MCF 10A (cell line): Measurements from ENCODE around the gene RAX2. TPM values are rescaled to one million over a fixed set of nuclear protein-coding genes. Genes with fewer than 3 reads are reported as not detected.
"Not testable (repeated sequence)": the region's sequence is repeated elsewhere in the genome, so short reads cannot be mapped to it uniquely, and the experiment has no call there.

Source experiments
- BruUV-seq: library from RNA; stranded (reverse); fragments of 400-500 nt; replicated peaks from 2 replicates; lab custom pipeline; 2021; lab: Mats Ljungman, UMichigan
- CTCF ChIA-PET: fragments of 300-600 bp; sonication (Branson Sonifier 250); formaldehyde crosslinking; extraction: SDS; loops from one replicate; lab custom pipeline; 2021; ENCODE audit warnings: antibody characterized with exemption, inconsistent platforms; lab: Yijun Ruan, JAX
- POLR2A ChIA-PET: fragments of 300-600, 350-650 bp; sonication (Branson Sonifier 250); formaldehyde crosslinking; extraction: SDS; loops from one replicate; lab custom pipeline; 2020; ENCODE audit warnings: antibody characterized with exemption, inconsistent platforms; lab: Yijun Ruan, JAX
- DNase-seq: peaks from one replicate; pipeline ENCODE4 v3.0.0-alpha.2; 2018; ENCODE audit not compliant: unreplicated experiment
- H3K27ac Mint-ChIP-seq: one replicate; pipeline ENCODE4 v1.8.0; 2022; ENCODE audit warnings: mild to moderate bottlenecking, low read depth, mixed read lengths; ENCODE audit not compliant: unreplicated experiment
- H3K27me3 Mint-ChIP-seq: one replicate; pipeline ENCODE4 v1.8.0; 2022; ENCODE audit warnings: mixed read lengths; ENCODE audit not compliant: insufficient read depth, unreplicated experiment
- H3K36me3 Mint-ChIP-seq: one replicate; pipeline ENCODE4 v1.8.0; 2022; ENCODE audit warnings: mild to moderate bottlenecking, moderate library complexity, mixed read lengths; ENCODE audit not compliant: insufficient read depth, unreplicated experiment
- H3K4me1 Mint-ChIP-seq: one replicate; pipeline ENCODE4 v1.8.0; 2022; ENCODE audit warnings: mixed read lengths; ENCODE audit not compliant: insufficient read depth, unreplicated experiment
- H3K4me3 Mint-ChIP-seq: one replicate; pipeline ENCODE4 v1.8.0; 2022; ENCODE audit warnings: mild to moderate bottlenecking, moderate library complexity, mixed read lengths; ENCODE audit not compliant: unreplicated experiment
- H3K9me3 Mint-ChIP-seq: one replicate; pipeline ENCODE4 v1.8.0; 2022; ENCODE audit warnings: mixed read lengths; ENCODE audit not compliant: unreplicated experiment
- CTCF ChIP-seq: fragments of 200-600 bp; IDR thresholded peaks from one replicate; pipeline ENCODE4 v1.8.0; 2022; ENCODE audit warnings: antibody characterized with exemption, mild to moderate bottlenecking; ENCODE audit not compliant: unreplicated experiment
- intact Hi-C: fragments of 100-400 bp; cut with micrococcal nuclease; formaldehyde crosslinking; loops from 2 replicates; pipeline ENCODE4 v1.14.1; 2022
- total RNA-seq: library from RNA; stranded (reverse); gene quantifications from 2 replicates; pipeline ENCODE4 v1.2.3, GENCODE V29; 2022

RAX2 gene
- total RNA-seq, 1 experiment from 2014 or later: not detected

- ChIA-PET CTCF (no interaction called here), POLR2A (no interaction called here)
- Mint-ChIP-seq H3K36me3 (peaks cover 6% of the 10 kb centered on the region), H3K4me3 (no peak overlapping the region), H3K27me3 (peaks cover 21% of the 10 kb centered on the region), H3K4me1 (no peaks in the 10 kb centered on the region), H3K9me3 (no peaks in the 10 kb centered on the region), H3K27ac (no peak overlapping the region)
- DNase-seq: peak; percentile 13
- TF ChIP-seq CTCF: no peak
- intact Hi-C loops: no loop called here
- no TSS peak for BruUV-seq
Observed at GRCh38 chr19:3818466-3818865, 46.4 kb upstream of the RAX2 start.

- Mint-ChIP-seq H3K4me3 (no peak overlapping the region), H3K4me1 (no peaks in the 10 kb centered on the region), H3K36me3 (peaks cover 6% of the 10 kb centered on the region), H3K27me3 (peaks cover 21% of the 10 kb centered on the region), H3K9me3 (no peaks in the 10 kb centered on the region), H3K27ac (no peak overlapping the region)
- no peak for TF ChIP-seq CTCF
- DNase-seq: no peak
- intact Hi-C loops: no loop called here
- CTCF ChIA-PET: no interaction called here
- BruUV-seq: no TSS peak
- POLR2A ChIA-PET: no interaction called here
Observed at GRCh38 chr19:3817761-3818160, 45.7 kb upstream of the RAX2 start.

GRCh38 chr19:3816566-3817218 is 44.7 kb upstream of the RAX2 start:
- Mint-ChIP-seq H3K36me3 (peaks cover 6% of the 10 kb centered on the region), H3K4me1 (no peaks in the 10 kb centered on the region), H3K27me3 (peaks cover 21% of the 10 kb centered on the region), H3K9me3 (no peaks in the 10 kb centered on the region), H3K27ac (no peak overlapping the region), H3K4me3 (no peak overlapping the region)
- TF ChIP-seq CTCF: no peak
- DNase-seq: no peak
- BruUV-seq: no TSS peak
- intact Hi-C loops: no loop called here
- ChIA-PET CTCF (interaction anchor here (0.5 to 0.6 kb wide), 3 partner anchors 92 to 1039 kb away, joined by 3 read pairs; no protein-coding TSS in a partner anchor), POLR2A (no interaction called here)

GRCh38 chr19:3816148-3816547 is 44.1 kb upstream of the RAX2 start:
- H3K36me3 Mint-ChIP-seq, H3K4me3 Mint-ChIP-seq, DNase-seq, H3K4me1 Mint-ChIP-seq, POLR2A ChIA-PET, H3K9me3 Mint-ChIP-seq, H3K27ac Mint-ChIP-seq, BruUV-seq, intact Hi-C loops: not testable (repeated sequence)
- CTCF ChIA-PET: interaction anchor here (0.6 kb wide), 1 partner anchor 103 kb away, joined by 4 read pairs; no protein-coding TSS in a partner anchor
- peaks cover 21% of the 10 kb centered on the region for H3K27me3 Mint-ChIP-seq
